Neural cell (in vitro differentiated cells): ENCODE measurements around the gene RABGAP1L.

ENCODE experiments used
- EP300 ChIP-seq: fragments of 450-650 bp; conservative IDR thresholded peaks from 2 replicates; pipeline ENCODE4 v1.6.1; 2014; ENCODE audit warnings: antibody characterized with exemption, mild to moderate bottlenecking, moderate library complexity; ENCODE audit not compliant: poor library complexity, severe bottlenecking
- EZH2 ChIP-seq: fragments of 200-600, 300-800 bp; shearing (Covaris generic), sonication (generic); IDR thresholded peaks from 2 replicates; pipeline ENCODE4 v1.6.1; 2014; ENCODE audit warnings: antibody characterized with exemption, low read length, borderline replicate concordance, mild to moderate bottlenecking; ENCODE audit not compliant: insufficient read depth, poor library complexity, severe bottlenecking
- POLR2AphosphoS5 ChIP-seq: IDR thresholded peaks from 2 replicates; pipeline ENCODE4 v1.6.1; 2012
- TAF1 ChIP-seq: IDR thresholded peaks from 2 replicates; pipeline ENCODE4 v1.6.1; 2012; ENCODE audit warnings: low read depth
- TF ChIP-seq, protein P1 (sequence below): fragments of 450-650 bp; IDR thresholded peaks from 2 replicates; pipeline ENCODE4 v1.5.1; 2014; ENCODE audit warnings: antibody characterized with exemption, mild to moderate bottlenecking, moderate library complexity; ENCODE audit not compliant: poor library complexity, severe bottlenecking

GRCh38 chr1:174953285-174954072, 794.2 kb downstream of the RABGAP1L start:
- TF ChIP-seq, protein P1, sequence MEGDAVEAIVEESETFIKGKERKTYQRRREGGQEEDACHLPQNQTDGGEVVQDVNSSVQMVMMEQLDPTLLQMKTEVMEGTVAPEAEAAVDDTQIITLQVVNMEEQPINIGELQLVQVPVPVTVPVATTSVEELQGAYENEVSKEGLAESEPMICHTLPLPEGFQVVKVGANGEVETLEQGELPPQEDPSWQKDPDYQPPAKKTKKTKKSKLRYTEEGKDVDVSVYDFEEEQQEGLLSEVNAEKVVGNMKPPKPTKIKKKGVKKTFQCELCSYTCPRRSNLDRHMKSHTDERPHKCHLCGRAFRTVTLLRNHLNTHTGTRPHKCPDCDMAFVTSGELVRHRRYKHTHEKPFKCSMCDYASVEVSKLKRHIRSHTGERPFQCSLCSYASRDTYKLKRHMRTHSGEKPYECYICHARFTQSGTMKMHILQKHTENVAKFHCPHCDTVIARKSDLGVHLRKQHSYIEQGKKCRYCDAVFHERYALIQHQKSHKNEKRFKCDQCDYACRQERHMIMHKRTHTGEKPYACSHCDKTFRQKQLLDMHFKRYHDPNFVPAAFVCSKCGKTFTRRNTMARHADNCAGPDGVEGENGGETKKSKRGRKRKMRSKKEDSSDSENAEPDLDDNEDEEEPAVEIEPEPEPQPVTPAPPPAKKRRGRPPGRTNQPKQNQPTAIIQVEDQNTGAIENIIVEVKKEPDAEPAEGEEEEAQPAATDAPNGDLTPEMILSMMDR = no peak
- TF ChIP-seq EZH2 (no peak), EP300 (no peak), TAF1 (no peak), POLR2AphosphoS5 (no peak)
